Measurements from ENCODE around the gene EDA.

GRCh38 chrX:69900491-69900890 lies 284.6 kb downstream of the EDA start:
- TF ChIP-seq CTCF (conservative IDR thresholded peaks at IDR 0.05; ENCODE audit: low read depth, low read length) (no peak), EZH2phosphoT487 (IDR thresholded peaks at IDR 0.05; ENCODE audit: borderline replicate concordance, low read length) (no peak)

Data from PC-3 (cell line).